Upper lobe of left lung (tissue), 6 donors: ENCODE measurements around the gene SYT12. TPM values are rescaled to one million over a fixed set of nuclear protein-coding genes. Genes with fewer than 3 reads are reported as not detected.

Source experiments
- ATAC-seq, 2 donors: fragments of 200-7000 bp; cut with Tn5 transposase; one replicate each; pipeline ENCODE4 v1.9.1; 2022; ENCODE audit warnings: mild to moderate bottlenecking in 2 of 2, moderate library complexity in 2 of 2; ENCODE audit not compliant: low FRiP score in 2 of 2
- DNase-seq, 2 donors: peaks; one replicate each; pipeline ENCODE4 v3.0.0-alpha.2; 2019 to 2020
- H3K27ac ChIP-seq, 4 donors: fragments of 200-600 bp; sonication (generic); one replicate each; pipeline ENCODE4 v1.5.1; 2016 to 2019
- H3K27me3 ChIP-seq, 4 donors: fragments of 200-600 bp; sonication (generic); one replicate each; pipeline ENCODE4 v1.5.1; 2017 to 2019
- H3K36me3 ChIP-seq, 4 donors: fragments of 200-600 bp; sonication (generic); one replicate each; pipeline ENCODE4 v1.5.1; 2016 to 2019
- H3K4me1 ChIP-seq, 4 donors: fragments of 200-600 bp; sonication (generic); one replicate each; pipeline ENCODE4 v1.5.1; 2018 to 2019
- H3K4me3 ChIP-seq, 4 donors: fragments of 200-600 bp; sonication (generic); one replicate each; pipeline ENCODE4 v1.5.1; 2017 to 2019; ENCODE audit warnings: mild to moderate bottlenecking in 2 of 4, moderate library complexity in 1 of 4
- H3K9me3 ChIP-seq, 4 donors: fragments of 200-600 bp; sonication (generic); one replicate each; pipeline ENCODE4 v1.5.1; 2018 to 2019
- EP300 ChIP-seq, 4 donors: sonication (generic); formaldehyde crosslinking; IDR thresholded peaks; one replicate each; pipeline ENCODE4 v1.5.1; 2017; ENCODE audit warnings: antibody characterized with exemption in 4 of 4, control low read depth in 2 of 4
- POLR2A ChIP-seq, 4 donors: fragments of 450-650 bp; IDR thresholded peaks; one replicate each; pipeline ENCODE4 v1.5.1; 2016 to 2017; ENCODE audit warnings: antibody characterized with exemption in 4 of 4, mild to moderate bottlenecking in 2 of 4
- POLR2AphosphoS5 ChIP-seq, 2 donors: sonication (generic); formaldehyde crosslinking; IDR thresholded peaks; one replicate each; pipeline ENCODE4 v1.5.1; 2017; ENCODE audit warnings: antibody characterized with exemption in 2 of 2
- WGBS, 2 donors: methylation state at CpG; one replicate each; pipeline ENCODE4 v1.1.5; 2017 to 2018; 5-methylcytosine and 5-hydroxymethylcytosine counted together
- total RNA-seq, 6 donors: library from RNA; depleted of rRNA in 4 of 6; stranded (reverse); fragments of >200 nt in 4 of 6; gene quantifications; one replicate each; pipeline versions ENCODE4 v1.1.0 to v1.2.1, GENCODE V29; 2016 to 2021
- TF ChIP-seq, protein P1 (sequence below), 6 experiments: fragments of 450-650 bp in 4 of 6; fragments of 200-600 bp in 2 of 6; sonication (generic) in 2 of 6; IDR thresholded peaks; one replicate each; pipeline ENCODE4 v1.5.1; 2016 to 2019; ENCODE audit warnings: antibody characterized with exemption in 6 of 6
- donor health status: DM: no; HTN: no; CAD: no; lungs with moderate emphysema.
- donor health status: DM: no; HTN: yes; CAD: no; lungs with severe emphysema.

The SYT12 gene
- total RNA-seq, 6 donors from 2014 or later = 0.14 to 0.24 (median 0.15) TPM; not detected in 3

DNA sequence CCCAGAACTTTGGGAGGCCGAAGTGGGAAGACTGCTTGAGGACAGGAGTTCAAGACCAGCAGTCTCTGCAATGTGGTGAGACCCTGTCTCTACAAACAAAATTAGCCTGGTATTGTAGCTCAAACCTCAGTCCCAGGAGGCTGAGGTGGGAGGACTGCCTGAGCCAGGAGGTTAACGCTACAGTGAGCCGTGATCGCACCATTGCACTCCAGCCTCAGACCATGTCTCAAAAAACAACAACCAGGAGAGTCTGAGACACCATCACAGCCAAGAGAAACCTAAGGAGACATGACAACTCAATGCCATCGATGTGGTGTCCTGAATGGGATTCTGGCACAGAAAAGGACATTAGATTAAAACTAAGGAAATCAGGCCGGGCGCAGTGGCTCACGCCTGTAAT, 67.8 kb downstream of the SYT12 start:
- no peaks in the 10 kb centered on the region for H3K4me1 ChIP-seq
- H3K36me3 ChIP-seq = no peaks in the 10 kb centered on the region
- no peak overlapping the region for H3K4me3 ChIP-seq
- 92 to 95% methylated on average over 8 of the region's 8 CpGs for WGBS, 2 donors
- H3K27me3 ChIP-seq = no peaks in the 10 kb centered on the region
- DNase-seq (no peak), ATAC-seq (no peak)
- H3K9me3 ChIP-seq = no peaks in the 10 kb centered on the region
- H3K27ac ChIP-seq = no peak overlapping the region
- TF ChIP-seq, protein P1, sequence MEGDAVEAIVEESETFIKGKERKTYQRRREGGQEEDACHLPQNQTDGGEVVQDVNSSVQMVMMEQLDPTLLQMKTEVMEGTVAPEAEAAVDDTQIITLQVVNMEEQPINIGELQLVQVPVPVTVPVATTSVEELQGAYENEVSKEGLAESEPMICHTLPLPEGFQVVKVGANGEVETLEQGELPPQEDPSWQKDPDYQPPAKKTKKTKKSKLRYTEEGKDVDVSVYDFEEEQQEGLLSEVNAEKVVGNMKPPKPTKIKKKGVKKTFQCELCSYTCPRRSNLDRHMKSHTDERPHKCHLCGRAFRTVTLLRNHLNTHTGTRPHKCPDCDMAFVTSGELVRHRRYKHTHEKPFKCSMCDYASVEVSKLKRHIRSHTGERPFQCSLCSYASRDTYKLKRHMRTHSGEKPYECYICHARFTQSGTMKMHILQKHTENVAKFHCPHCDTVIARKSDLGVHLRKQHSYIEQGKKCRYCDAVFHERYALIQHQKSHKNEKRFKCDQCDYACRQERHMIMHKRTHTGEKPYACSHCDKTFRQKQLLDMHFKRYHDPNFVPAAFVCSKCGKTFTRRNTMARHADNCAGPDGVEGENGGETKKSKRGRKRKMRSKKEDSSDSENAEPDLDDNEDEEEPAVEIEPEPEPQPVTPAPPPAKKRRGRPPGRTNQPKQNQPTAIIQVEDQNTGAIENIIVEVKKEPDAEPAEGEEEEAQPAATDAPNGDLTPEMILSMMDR (IDR thresholded peaks at IDR 0.05) = no peak
- TF ChIP-seq POLR2AphosphoS5 (IDR thresholded peaks at IDR 0.05) (no peak), EP300 (IDR thresholded peaks at IDR 0.05) (no peak), POLR2A (IDR thresholded peaks at IDR 0.05) (no peak)

DNA sequence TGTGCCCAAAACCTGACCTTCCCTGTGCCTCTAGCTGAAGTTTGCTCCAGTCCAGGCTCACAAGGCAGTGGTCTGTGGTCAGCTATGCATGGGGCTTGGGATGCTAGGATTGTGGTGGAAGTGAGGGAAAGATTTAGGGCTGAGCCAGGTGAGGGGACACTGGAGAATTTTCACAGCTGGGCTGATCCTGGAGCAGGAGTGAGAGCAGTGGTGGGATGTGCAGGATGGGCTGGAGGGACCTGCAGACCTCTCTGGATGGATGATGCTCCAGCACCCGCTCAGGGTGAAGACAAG, 72.2 kb downstream of the SYT12 start:
- no peak for TF ChIP-seq POLR2AphosphoS5 (IDR thresholded peaks at IDR 0.05)
- TF ChIP-seq, protein P1 (IDR thresholded peaks at IDR 0.05) = peak in 1 of 6 experiments; percentile 4
- ATAC-seq (no peak), DNase-seq (no peak)
- no peaks in the 10 kb centered on the region for H3K9me3 ChIP-seq
- no peaks in the 10 kb centered on the region for H3K4me1 ChIP-seq
- H3K27ac ChIP-seq = no peak overlapping the region
- no peaks in the 10 kb centered on the region for H3K36me3 ChIP-seq
- H3K27me3 ChIP-seq = no peaks in the 10 kb centered on the region
- no peak overlapping the region for H3K4me3 ChIP-seq
- 71% methylated on average over 1 of the region's 1 CpG; no CpG with 5 or more reads in 1 of the 2 donors for WGBS, 2 donors

DNA sequence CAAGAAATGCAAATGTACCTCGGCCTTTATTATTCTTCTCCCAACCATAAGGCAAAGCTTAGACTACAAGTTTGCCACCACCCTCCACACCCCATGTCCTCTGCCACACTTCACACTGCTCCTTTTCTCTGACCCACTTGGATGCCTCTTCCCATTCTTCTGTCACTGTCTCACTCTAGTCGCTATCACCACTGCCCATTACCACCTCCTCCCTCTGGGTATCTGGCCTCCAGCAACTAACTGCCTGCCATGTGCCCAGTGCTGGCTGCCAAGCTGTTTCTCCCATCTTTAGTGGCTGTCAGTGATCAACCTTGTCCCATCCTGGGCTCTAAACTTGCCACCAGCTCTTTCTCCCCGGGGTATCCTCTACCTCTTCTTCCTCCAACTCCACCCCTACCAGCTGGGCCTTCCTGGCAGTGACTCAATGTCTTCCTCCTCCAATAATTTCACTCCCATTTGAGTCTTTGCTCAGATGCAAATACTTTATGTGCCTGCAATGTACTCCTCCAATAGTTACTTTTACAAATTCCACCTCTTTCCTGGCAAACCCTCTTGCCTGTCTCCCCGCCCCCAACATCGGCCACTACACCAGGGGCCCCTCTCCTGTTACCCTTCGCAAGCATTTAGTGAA, 76.0 kb downstream of the SYT12 start:
- ATAC-seq = no peak
- Histone ChIP-seq H3K4me3 (no peak overlapping the region), H3K27ac (no peak overlapping the region), H3K4me1 (no peaks in the 10 kb centered on the region), H3K36me3 (no peaks in the 10 kb centered on the region), H3K27me3 (no peaks in the 10 kb centered on the region), H3K9me3 (no peaks in the 10 kb centered on the region)
- TF ChIP-seq EP300 (IDR thresholded peaks at IDR 0.05) (no peak), POLR2AphosphoS5 (IDR thresholded peaks at IDR 0.05) (no peak), POLR2A (IDR thresholded peaks at IDR 0.05) (no peak)
- TF ChIP-seq, protein P1 (IDR thresholded peaks at IDR 0.05) = no peak
- WGBS, 2 donors = 77 to 78% methylated on average over 6 of the region's 6 CpGs
- no peak for DNase-seq

DNA sequence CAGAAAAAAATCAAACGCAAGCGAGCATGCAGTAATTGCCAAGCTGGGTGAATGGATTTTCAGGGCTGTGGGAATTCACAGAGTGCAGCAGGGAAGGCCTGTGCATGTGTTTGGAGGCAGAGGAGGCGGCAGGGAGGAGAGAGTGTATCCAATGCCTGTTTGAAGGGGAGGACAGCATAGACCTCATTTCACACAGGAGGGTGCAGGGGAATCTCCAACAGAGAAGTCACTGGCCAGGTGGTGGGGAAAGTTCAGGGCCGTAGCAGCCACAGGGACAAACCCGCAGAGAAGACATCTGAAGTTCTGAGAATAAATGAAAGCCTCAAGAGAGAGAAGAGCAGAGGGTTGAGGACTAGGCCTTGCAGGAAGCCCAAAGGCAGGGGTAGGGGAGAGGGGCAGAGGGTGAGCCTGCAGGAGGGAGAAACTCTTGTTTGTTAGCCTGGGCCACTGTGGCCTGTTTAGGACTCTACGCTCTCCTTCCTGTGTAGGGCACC, 76.9 kb downstream of the SYT12 start:
- DNase-seq (no peak), ATAC-seq (no peak)
- Histone ChIP-seq H3K27me3 (no peaks in the 10 kb centered on the region), H3K9me3 (no peaks in the 10 kb centered on the region), H3K4me3 (no peak overlapping the region), H3K36me3 (no peaks in the 10 kb centered on the region), H3K4me1 (no peaks in the 10 kb centered on the region), H3K27ac (no peak overlapping the region)
- WGBS, 2 donors = 85 to 90% methylated on average over 6 of the region's 6 CpGs
- TF ChIP-seq POLR2AphosphoS5 (IDR thresholded peaks at IDR 0.05) (no peak), EP300 (IDR thresholded peaks at IDR 0.05) (no peak), POLR2A (IDR thresholded peaks at IDR 0.05) (no peak)

Other genes with a start within 250 kb of the SYT12 start
- 10 to 100 TPM in 5 of 6 donors, 1 to 10 TPM in 1; 7.2 to 28.6 (median 17.5) TPM for gene RCE1, start 179.7 kb upstream of the SYT12 start, total RNA-seq
- 10 to 100 TPM; 11.4 to 29.0 (median 21.8) TPM for gene LRFN4, start 166.1 kb upstream of the SYT12 start, total RNA-seq
- gene PC, start 64.8 kb upstream of the SYT12 start, total RNA-seq = 10 to 100 TPM in 4 of 6 donors, 1 to 10 TPM in 2; 5.0 to 49.9 (median 20.9) TPM
- gene C11orf86, start 47.8 kb upstream of the SYT12 start, total RNA-seq = not detected
- gene RHOD, start 33.7 kb downstream of the SYT12 start, total RNA-seq = 10 to 100 TPM; 14.5 to 37.7 (median 18.1) TPM
- 100 to 1,000 TPM in 2 of 6 donors, 10 to 100 TPM in 4; 63.1 to 229 (median 74.0) TPM for gene KDM2A, start 96.1 kb downstream of the SYT12 start, total RNA-seq
- 100 to 1,000 TPM in 4 of 6 donors, 10 to 100 TPM in 2; 76.9 to 232 (median 117) TPM for gene GRK2, start 243.3 kb downstream of the SYT12 start, total RNA-seq